ENCODE measurements around the gene CYTH1.

DNA sequence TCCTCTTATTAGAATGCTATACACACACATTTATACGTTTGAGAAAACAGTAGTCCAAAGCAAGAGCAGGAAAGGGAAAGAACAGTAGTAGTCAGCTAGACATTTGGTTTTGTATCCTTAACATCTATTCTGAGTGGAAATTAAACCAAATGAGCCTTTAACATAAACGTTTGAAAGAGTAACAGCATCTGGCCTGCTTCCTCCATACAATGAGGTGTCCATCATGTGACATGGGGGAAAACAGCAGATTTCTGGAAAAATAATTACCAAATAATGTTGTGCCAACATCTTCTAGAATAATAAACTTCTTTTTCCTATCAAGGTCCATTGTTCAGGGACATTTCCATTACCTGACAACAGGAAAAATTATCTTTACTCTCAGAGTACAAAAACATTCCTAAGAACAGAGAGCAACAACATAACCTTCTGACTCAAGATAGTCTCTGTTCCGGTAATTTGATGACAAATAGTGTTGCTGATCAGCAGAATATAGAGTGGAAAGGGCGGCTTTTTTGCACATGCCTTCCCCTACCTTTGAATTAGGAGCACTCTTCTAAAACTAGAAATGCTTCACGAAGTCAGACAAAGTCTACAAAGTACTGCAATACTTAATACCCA, 20.2 kb downstream of the CYTH1 start:
- TF ChIP-seq, protein P1, sequence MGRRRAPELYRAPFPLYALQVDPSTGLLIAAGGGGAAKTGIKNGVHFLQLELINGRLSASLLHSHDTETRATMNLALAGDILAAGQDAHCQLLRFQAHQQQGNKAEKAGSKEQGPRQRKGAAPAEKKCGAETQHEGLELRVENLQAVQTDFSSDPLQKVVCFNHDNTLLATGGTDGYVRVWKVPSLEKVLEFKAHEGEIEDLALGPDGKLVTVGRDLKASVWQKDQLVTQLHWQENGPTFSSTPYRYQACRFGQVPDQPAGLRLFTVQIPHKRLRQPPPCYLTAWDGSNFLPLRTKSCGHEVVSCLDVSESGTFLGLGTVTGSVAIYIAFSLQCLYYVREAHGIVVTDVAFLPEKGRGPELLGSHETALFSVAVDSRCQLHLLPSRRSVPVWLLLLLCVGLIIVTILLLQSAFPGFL (CRISPR knock-in tag; IDR thresholded peaks at IDR 0.05; ENCODE audit: borderline replicate concordance): no peak
- TF ChIP-seq, protein P2, sequence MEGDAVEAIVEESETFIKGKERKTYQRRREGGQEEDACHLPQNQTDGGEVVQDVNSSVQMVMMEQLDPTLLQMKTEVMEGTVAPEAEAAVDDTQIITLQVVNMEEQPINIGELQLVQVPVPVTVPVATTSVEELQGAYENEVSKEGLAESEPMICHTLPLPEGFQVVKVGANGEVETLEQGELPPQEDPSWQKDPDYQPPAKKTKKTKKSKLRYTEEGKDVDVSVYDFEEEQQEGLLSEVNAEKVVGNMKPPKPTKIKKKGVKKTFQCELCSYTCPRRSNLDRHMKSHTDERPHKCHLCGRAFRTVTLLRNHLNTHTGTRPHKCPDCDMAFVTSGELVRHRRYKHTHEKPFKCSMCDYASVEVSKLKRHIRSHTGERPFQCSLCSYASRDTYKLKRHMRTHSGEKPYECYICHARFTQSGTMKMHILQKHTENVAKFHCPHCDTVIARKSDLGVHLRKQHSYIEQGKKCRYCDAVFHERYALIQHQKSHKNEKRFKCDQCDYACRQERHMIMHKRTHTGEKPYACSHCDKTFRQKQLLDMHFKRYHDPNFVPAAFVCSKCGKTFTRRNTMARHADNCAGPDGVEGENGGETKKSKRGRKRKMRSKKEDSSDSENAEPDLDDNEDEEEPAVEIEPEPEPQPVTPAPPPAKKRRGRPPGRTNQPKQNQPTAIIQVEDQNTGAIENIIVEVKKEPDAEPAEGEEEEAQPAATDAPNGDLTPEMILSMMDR (IDR thresholded peaks at IDR 0.05): no peak
- no peak for TF ChIP-seq EMX1 (CRISPR knock-in tag; IDR thresholded peaks at IDR 0.05)
- TF ChIP-seq, protein P3, sequence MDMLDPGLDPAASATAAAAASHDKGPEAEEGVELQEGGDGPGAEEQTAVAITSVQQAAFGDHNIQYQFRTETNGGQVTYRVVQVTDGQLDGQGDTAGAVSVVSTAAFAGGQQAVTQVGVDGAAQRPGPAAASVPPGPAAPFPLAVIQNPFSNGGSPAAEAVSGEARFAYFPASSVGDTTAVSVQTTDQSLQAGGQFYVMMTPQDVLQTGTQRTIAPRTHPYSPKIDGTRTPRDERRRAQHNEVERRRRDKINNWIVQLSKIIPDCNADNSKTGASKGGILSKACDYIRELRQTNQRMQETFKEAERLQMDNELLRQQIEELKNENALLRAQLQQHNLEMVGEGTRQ (CRISPR knock-in tag; IDR thresholded peaks at IDR 0.05): no peak

Measured in WTC11 (cell line).